NCI-H748 (cell line): ENCODE results near the gene N4BP2.
"Not testable (repeated sequence)": the region's sequence is repeated elsewhere in the genome, so short reads cannot be mapped to it uniquely, and the experiment has no call there.

Source experiments
- DNase-seq: peaks from one replicate; lab custom pipeline; 2025; ENCODE audit not compliant: unreplicated experiment; lab: John Stamatoyannopoulos, UW

Gene N4BP2

GRCh38 chr4:40086421-40086820, 29.8 kb downstream of the N4BP2 start:
- DNase-seq = no peak

GRCh38 chr4:40087799-40088366, 31.2 kb downstream of the N4BP2 start:
- DNase-seq = no peak

- DNase-seq = not testable (repeated sequence)
Observed at GRCh38 chr4:40093400-40093799, 36.8 kb downstream of the N4BP2 start.

GRCh38 chr4:40099010-40099409, 42.4 kb downstream of the N4BP2 start:
- DNase-seq = no peak

- not testable (repeated sequence) for DNase-seq
Observed at GRCh38 chr4:40107150-40107549, 50.5 kb downstream of the N4BP2 start.

- DNase-seq = no peak
Observed at GRCh38 chr4:40112027-40112792, 55.6 kb downstream of the N4BP2 start.

- no peak for DNase-seq
Observed at GRCh38 chr4:40114206-40114605, 57.6 kb downstream of the N4BP2 start.

- DNase-seq = no peak
Observed at GRCh38 chr4:40118861-40119260, 62.2 kb downstream of the N4BP2 start.

GRCh38 chr4:40119344-40119743, 62.7 kb downstream of the N4BP2 start:
- no peak for DNase-seq

GRCh38 chr4:40121515-40121914, 64.9 kb downstream of the N4BP2 start:
- no peak for DNase-seq

GRCh38 chr4:40122941-40123340, 66.3 kb downstream of the N4BP2 start:
- DNase-seq = no peak

GRCh38 chr4:40124690-40125089, 68.0 kb downstream of the N4BP2 start:
- DNase-seq = no peak

- no peak for DNase-seq
Observed at GRCh38 chr4:40130401-40131036, 73.9 kb downstream of the N4BP2 start.

- no peak for DNase-seq
Observed at GRCh38 chr4:40132816-40133215, 76.2 kb downstream of the N4BP2 start.

- DNase-seq = no peak
Observed at GRCh38 chr4:40134206-40134917, 77.7 kb downstream of the N4BP2 start.

- not testable (repeated sequence) for DNase-seq
Observed at GRCh38 chr4:40136202-40136601, 79.6 kb downstream of the N4BP2 start.

GRCh38 chr4:40140196-40140595, 83.5 kb downstream of the N4BP2 start:
- no peak for DNase-seq

- not testable (repeated sequence) for DNase-seq
Observed at GRCh38 chr4:40140597-40140996, 83.9 kb downstream of the N4BP2 start.

- DNase-seq = no peak
Observed at GRCh38 chr4:40143926-40144508, 87.4 kb downstream of the N4BP2 start.

- no peak for DNase-seq
Observed at GRCh38 chr4:40144716-40145115, 88.1 kb downstream of the N4BP2 start.

- not testable (repeated sequence) for DNase-seq
Observed at GRCh38 chr4:40147490-40147889, 90.8 kb downstream of the N4BP2 start.
